Stimulated activated CD4-positive, alpha-beta T cell treated with anti-CD3 and anti-CD28 coated beads, TNF-alpha, amount 100 ng/mL, for 1 hour (primary cell): Measurements from ENCODE around the gene NDUFA5.
"Not testable (repeated sequence)": the region's sequence is repeated elsewhere in the genome, so short reads cannot be mapped to it uniquely, and the experiment has no call there.

Experiments used
- DNase-seq, 3 donors: peaks; one replicate each; pipeline ENCODE4 v3.0.0-alpha.2; 2020; ENCODE audit warnings: low read depth in 3 of 3, low spot score in 1 of 3

The NDUFA5 gene

GRCh38 chr7:123558289-123558874 lies 764 bp upstream of the NDUFA5 start:
- DNase-seq: no peak

- no peak for DNase-seq
Measured at GRCh38 chr7:123557016-123557397, 611 bp downstream of the NDUFA5 start.

GRCh38 chr7:123555484-123555883 lies 2.1 kb downstream of the NDUFA5 start:
- DNase-seq: no peak

- DNase-seq: no peak
Measured at GRCh38 chr7:123553159-123553558, 4.5 kb downstream of the NDUFA5 start.

GRCh38 chr7:123552641-123553040 lies 5.0 kb downstream of the NDUFA5 start:
- DNase-seq: no peak

GRCh38 chr7:123552134-123552533 lies 5.5 kb downstream of the NDUFA5 start:
- not testable (repeated sequence) for DNase-seq

GRCh38 chr7:123548406-123548805 lies 9.2 kb downstream of the NDUFA5 start:
- no peak for DNase-seq

- no peak for DNase-seq
Measured at GRCh38 chr7:123539871-123540270, 17.7 kb downstream of the NDUFA5 start.

GRCh38 chr7:123538897-123539296 lies 18.7 kb downstream of the NDUFA5 start:
- DNase-seq: no peak

- no peak for DNase-seq
Measured at GRCh38 chr7:123538189-123538714, 19.4 kb downstream of the NDUFA5 start.

GRCh38 chr7:123537026-123537642 lies 20.5 kb downstream of the NDUFA5 start:
- no peak for DNase-seq

- no peak for DNase-seq
Measured at GRCh38 chr7:123535517-123535916, 22.1 kb downstream of the NDUFA5 start.

- peak; percentile 86 to 98 (median 92) for DNase-seq
Measured at GRCh38 chr7:123534383-123535260, 23.0 kb downstream of the NDUFA5 start, which contains the start of gene IQUB. TSS of gene IQUB (minus strand) at chr7:123534595. CDS start at chr7:123512340, 22,255 bp downstream.

GRCh38 chr7:123533929-123534382 lies 23.7 kb downstream of the NDUFA5 start:
- DNase-seq: no peak

- DNase-seq: no peak
Measured at GRCh38 chr7:123533553-123533917, 24.1 kb downstream of the NDUFA5 start.

GRCh38 chr7:123532788-123533552 lies 24.6 kb downstream of the NDUFA5 start:
- DNase-seq: not testable (repeated sequence)

- not testable (repeated sequence) for DNase-seq
Measured at GRCh38 chr7:123532343-123532742, 25.3 kb downstream of the NDUFA5 start.

- DNase-seq: not testable (repeated sequence)
Measured at GRCh38 chr7:123530035-123530591, 27.5 kb downstream of the NDUFA5 start.

GRCh38 chr7:123528265-123528664 lies 29.4 kb downstream of the NDUFA5 start:
- DNase-seq: no peak

GRCh38 chr7:123527712-123528225 lies 29.8 kb downstream of the NDUFA5 start:
- DNase-seq: not testable (repeated sequence)
